ENCODE measurements around the gene GPR82.
"Not testable (repeated sequence)": the region's sequence is repeated elsewhere in the genome, so short reads cannot be mapped to it uniquely, and the experiment has no call there.

DNA sequence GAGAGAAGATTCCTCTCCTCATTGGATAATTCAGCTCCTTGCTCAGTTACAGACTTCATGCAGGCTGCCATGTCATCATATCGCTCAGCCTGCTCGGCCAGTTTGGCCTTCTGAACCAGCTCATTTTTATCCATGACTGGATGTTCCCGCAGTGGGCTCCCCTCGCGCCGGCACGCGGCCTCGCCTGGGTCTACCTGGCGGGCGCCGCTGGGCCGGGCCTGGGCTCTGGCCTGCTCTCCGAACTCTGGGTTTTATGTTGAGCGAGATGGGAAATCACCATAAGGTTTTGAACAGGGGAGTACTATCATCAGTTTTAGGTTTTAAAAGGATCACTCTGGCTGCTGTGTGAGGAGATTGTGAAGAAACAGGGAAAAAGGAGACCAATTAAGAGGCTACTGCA, 47.6 kb upstream of the GPR82 start:
- TF ChIP-seq, protein P1, sequence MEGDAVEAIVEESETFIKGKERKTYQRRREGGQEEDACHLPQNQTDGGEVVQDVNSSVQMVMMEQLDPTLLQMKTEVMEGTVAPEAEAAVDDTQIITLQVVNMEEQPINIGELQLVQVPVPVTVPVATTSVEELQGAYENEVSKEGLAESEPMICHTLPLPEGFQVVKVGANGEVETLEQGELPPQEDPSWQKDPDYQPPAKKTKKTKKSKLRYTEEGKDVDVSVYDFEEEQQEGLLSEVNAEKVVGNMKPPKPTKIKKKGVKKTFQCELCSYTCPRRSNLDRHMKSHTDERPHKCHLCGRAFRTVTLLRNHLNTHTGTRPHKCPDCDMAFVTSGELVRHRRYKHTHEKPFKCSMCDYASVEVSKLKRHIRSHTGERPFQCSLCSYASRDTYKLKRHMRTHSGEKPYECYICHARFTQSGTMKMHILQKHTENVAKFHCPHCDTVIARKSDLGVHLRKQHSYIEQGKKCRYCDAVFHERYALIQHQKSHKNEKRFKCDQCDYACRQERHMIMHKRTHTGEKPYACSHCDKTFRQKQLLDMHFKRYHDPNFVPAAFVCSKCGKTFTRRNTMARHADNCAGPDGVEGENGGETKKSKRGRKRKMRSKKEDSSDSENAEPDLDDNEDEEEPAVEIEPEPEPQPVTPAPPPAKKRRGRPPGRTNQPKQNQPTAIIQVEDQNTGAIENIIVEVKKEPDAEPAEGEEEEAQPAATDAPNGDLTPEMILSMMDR (IDR thresholded peaks at IDR 0.05): not testable (repeated sequence)
- not testable (repeated sequence) for TF ChIP-seq POLR2A (IDR thresholded peaks at IDR 0.05)
